CD4-positive, alpha-beta T cell treated with Interferon alpha-2 for 1 hour (primary cell): Measurements from ENCODE around the gene C5orf24.
"Not testable (repeated sequence)": the region's sequence is repeated elsewhere in the genome, so short reads cannot be mapped to it uniquely, and the experiment has no call there.

ENCODE experiments used
- DNase-seq, 2 donors: peaks; one replicate each; pipeline ENCODE4 v3.0.0-alpha.2; 2020 to 2022

Gene C5orf24

DNA sequence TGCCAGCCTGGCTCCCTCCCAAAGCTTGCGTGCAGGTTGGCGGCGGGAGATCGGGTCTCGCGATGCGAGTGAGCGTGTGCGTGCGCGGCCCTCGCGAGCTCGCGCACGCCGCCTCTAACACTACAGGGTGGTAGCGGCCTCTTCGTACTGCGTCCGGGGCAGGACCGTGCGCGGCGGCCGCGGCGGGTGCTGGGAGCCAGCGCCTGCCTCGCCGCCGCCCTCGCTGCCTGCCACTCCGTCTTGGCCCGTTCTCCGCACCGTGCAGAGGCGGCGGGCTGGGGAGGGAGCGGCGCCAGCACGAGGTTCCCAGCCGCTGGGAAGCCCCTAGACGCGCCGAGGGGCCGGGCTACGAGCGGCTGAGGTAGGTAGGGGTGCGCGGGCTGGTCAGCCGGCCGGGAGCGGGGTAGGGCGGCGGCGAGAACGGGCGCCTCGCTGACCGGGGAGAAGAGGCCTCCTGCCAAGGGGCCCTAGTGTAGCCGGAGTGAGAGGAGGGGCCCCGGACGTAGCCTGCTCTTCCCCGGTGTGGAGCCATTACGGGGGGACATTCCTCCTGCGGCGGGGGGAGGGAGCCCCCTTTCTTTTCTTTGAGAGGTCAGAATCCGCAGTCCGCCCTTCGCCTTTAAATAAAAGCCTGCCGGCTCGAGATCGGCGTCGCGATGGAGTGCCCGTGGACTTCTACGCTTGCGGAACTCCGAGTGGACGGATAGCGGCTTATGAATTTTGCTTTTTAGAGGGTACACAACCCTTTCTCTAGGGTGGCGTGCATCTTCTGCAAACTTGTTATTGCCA, at the start of gene C5orf24:
Gene C5orf24 (plus strand): TSS at position 117 of the 789 bp plus-strand sequence. CDS start 8,933 bp downstream, outside the sequence.
- DNase-seq = peak; percentile 92 to 93

DNA sequence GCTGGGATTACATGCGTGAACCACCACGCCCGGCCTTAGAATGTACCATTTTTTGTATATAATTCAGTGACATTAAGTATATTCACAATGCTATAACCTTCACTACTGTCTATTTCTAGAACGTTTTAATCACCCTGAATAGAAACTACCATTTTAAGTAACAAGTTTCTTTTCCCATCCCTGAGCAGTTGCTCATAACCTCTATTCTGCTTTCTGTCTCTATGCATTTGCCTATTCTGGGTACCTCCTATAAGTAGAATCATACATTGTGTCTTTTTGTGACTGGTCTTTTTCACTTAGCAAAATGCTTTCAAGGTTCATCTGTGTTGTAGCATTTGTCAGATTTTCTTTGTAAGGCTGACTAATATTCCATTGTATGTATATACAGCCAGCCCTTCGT, 47.3 kb upstream of the C5orf24 start:
- DNase-seq = no peak

DNA sequence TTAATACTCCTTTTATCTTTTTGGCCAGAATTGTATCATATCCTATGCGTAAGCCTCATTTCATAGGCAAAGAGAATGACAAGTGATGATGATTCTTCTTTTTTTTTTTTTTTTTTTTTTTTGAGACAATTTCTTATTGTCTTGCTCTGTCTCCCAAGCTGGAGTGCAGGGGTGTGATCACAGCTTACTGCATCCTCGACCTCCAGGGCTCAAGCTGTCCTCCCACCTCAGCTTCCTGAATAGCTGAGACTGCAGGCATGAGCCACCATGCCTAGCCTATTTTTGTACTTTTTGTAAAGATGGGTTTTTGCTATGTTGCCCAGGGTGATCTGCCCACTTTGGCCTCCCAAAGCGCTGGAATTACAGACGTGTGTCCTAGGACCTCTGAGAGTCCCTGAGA, 41.9 kb upstream of the C5orf24 start:
- no peak for DNase-seq

DNA sequence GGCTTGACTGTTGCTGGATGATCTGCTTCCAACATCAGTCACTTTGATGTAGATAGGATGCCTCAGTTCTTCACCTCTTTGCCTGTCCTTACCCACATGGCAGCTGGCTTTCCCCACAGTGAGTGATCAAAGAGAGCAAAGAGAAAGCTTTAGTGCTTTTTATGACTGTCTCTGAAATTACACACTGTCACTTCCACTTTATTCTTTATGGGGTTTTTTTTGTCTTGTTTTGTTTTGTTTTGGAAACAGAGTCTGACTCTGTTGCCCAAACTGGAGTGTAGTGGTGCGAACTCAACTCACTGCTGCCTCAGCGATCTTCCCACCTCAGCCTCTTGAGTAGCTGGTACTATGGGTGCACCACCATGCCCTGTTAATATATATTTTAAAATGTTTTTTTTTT, 32.4 kb upstream of the C5orf24 start:
- DNase-seq = peak in 1 of 2 donors; percentile 7

DNA sequence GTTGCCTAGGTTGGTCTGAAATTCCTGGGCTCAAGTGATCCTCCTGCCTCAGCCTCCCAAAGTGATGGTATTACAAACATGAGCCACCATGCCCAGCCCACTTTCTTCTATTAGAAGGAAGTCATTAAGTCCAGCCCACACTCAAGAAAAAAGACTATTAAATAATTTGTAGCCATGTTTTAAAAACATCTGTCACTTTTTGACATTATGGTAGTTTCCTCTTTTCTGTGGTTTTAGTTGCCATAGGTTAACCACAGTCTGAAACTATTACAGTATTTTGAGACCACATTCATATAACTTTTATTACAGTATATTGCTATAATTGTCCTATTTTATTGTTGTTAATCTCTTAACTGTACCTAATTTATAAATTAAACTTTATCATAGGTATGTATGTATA, 31.9 kb upstream of the C5orf24 start:
- DNase-seq = peak in 1 of 2 donors; percentile 6

DNA sequence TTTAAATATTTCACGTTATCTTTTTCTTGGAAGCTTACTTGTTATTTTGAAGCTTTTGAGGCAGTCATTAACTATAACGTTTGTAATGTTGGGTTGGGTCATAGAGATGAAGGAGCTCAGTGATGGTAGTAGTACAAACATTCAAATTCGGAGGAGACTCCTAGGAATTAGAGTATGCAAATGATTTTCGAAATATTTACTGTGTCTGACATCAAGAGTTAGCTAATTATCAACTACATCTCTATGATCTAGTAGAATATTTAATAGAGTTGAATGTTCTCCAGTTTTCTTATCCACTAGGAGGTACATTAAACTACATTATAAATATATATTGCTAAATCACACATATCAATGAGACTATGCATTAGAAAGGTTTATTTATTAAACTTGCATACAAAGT, 28.8 kb upstream of the C5orf24 start:
- DNase-seq = no peak

DNA sequence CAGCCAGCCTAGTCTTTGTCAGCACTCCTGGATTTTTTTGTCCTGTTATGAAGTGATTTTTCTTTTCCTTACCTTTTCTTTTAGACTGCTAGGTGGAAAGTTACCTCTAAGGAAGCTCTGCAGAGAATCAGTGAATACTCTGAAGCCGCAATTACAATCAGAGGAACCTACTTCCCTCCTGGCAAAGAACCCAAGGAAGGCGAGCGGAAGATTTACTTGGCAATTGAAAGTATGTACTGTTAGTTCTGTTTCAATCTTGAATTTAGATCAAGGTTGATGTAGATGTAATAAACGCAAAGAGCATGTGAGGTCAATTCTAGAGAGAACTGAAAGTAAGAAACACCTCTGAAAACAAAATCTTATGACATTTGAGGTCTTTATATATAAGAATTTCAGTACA, 27.0 kb upstream of the C5orf24 start:
- DNase-seq = no peak

DNA sequence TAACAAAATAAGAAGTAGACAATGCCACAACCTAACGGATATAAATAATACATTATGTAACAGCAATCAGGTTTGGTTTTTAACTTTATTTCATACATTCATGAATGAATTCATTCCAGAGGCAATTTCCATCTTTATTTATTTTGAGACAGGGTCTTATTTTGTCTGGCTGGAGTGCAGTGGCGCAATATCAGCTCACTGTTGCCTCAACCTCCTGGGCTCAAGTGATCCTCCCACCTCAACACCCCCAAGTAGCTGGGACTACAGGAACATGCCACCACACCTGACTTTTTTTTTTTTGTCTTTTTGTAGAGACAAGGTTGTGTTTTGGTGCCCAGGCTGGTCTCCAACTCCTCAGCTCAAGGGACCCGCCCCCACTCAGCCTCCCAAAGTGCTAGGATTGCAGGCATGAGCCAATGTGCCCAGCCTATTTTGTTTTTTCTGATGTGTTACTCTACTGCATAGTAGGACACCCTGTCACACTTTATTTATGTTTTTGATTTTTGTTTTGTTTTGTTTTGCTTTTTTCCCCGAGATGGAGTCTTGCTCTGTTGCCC, 26.3 kb upstream of the C5orf24 start:
- no peak for DNase-seq

DNA sequence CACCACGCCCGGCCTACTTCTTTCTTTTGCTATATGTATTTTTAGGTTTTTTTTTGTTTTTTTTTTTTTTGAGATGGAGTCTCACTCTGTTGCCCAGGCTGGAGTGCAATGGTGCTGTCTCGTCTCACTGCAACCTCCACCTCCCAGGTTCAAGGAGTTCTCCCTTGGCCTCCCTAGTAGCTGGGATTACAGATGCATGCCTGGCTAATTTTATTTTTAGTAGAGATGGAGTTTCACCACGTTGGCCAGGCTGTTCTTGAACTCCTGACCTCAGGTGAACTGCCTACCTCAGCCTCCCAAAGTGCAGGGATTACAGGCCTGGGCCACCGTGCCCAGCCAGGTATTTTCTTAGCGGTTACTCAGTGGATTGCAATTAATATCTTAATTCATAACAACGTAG, 23.9 kb upstream of the C5orf24 start:
- no peak for DNase-seq

DNA sequence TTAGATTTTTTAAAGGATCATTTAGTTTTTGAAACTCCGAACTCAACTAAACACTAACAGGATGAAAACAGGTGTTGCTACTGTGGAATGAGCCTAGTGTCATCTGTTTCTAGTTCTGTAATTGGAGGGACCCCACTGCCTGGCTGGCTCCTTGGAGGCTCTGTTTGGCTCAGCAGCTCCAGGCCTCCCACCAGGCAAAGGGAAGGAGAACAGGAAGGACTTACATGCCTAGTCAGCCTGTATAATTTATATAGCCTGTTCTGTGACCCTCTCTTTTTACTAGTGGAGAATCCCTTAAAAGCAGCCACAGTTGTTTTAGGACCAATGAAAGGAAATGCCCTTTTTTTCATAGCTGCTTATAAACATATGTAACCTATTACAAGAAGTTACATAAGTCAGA, 21.1 kb upstream of the C5orf24 start:
- DNase-seq = no peak

DNA sequence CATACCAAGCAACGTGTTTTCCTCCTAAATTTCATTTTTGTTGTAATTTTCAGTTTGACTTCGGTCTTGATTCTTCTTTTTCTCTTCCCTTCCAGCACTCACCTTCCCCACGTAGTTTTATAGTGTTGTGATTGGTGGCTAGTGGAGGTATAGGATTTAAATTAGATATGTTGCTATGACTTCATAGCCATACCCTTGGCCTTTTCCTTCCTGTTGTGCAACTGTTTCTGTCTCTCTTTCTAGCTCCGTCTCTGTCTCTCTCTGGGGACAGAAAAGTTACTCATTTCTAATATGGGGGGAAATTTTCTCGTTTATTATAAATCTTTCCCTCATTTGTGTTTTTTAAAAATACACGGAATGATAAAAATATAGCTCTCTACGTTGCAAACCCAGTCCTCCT, 20.6 kb upstream of the C5orf24 start:
- no peak for DNase-seq

DNA sequence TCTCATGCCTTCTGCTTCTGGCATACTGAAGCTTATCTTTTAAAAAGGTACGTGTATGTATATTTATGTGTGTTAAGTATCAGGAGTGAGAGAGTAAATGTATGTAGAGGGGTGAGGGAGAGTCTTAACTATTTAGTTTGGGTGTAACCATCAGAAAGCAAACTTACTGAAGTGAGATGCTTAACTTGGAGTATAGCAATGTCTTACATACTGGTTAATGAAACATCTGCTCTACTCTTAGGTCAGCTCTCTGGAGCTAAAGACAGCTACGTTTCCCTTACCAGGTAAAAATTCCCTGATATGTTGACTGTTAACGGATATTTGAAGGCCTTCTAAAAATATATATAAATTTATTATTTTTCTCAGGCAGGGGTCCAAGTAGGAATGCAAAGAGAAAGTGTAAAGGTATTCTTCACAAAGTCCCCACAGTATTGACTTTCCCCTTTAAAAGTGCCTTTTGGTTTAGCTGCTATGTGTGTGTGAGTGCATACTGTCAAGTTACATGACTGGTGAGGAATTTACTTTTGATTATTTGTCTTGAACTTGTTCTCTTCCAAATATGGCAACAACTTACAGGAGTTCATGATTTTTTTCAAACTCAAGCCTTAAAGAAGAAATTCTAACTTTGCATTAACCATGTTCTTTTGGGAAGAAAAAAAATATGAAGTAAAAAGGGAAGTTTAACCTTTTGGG, 12.3 kb upstream of the C5orf24 start:
- DNase-seq = no peak

DNA sequence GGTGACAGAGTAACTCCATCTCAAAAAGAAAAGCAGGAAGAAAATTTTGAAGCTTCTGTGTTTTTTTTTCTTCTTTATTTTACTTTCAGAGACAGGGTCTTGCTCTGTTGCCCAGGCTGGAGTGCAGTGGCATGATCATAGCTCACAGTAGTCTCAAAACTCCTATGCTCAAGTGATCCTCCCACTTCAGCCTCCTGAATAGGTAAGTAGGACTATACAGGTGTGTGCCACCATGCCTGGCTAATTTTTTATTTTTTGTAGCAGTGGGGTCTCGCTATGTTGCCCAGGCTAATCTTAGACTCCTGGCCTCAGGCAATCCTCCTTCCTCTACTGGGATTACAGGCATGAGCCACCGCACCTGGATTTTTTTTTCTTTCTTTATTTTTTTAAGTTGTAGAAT, 10.1 kb upstream of the C5orf24 start:
- DNase-seq = no peak

DNA sequence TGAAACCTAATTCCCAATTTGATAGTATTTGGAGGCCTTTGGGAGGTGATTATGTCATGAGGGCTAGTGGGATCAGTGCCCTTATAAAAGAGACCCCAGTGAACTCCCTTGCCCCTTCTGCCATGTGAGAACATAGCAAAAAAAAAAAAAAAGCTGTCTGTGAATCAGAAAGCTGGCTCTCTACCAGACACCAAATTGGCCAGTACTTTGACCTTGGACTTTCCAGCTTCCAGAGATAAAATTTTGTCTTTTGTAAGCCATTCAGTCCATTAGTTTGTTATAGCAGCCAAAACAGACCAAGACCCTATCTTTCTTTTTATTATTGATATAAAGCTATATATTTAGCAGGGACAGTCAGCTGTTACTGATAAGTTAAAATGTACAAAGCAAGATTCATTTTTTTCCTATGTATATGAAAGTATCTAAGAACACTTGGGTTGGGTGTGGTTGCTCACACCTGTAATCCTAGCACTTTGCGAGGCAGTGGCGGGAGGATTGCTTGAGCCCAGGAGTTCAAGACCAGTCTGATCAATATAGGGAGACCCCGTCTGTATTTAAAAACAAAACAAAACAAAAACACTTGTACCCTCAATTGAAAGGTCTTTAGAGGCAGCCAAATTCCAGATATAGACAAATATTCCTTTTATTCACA, 8.1 kb upstream of the C5orf24 start:
- DNase-seq = no peak

DNA sequence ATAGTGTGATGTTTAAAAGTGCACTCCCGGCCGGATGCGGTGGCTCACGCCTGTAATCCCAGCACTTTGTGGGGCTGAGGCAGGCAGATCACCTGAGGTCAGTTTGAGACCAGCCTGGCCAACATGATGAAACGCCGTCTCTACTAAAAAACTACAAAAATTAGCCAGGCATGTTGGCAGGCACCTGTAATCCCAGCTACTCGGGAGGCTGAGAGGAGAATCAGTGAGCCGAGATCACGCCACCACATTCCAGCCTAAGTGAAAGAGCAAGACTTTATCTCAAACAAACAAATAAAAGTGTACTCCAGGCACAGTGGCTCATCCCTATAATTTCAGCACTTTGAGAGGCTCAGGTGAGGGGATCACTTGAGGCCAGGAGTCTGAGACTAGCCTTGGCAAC, 7.4 kb upstream of the C5orf24 start:
- DNase-seq = not testable (repeated sequence)

DNA sequence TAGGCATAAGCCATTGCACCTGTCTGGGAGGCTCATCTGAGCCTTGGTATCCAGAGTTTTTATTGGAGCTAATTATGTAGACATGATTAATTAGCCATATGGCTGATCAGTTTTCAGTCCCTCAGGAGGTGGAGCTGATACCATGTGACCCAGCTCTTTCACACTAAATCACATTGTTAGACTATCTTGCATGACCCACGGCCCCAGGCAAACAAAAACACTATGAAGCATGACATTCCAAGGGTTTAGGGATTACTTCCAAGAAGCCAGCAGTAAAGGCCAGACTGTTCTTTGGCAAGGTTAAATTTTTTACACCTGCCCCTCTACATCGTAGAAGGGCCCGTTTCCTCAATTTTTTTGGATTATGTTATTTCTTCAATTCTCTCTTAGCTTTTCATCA, 5.0 kb upstream of the C5orf24 start:
- DNase-seq = no peak

DNA sequence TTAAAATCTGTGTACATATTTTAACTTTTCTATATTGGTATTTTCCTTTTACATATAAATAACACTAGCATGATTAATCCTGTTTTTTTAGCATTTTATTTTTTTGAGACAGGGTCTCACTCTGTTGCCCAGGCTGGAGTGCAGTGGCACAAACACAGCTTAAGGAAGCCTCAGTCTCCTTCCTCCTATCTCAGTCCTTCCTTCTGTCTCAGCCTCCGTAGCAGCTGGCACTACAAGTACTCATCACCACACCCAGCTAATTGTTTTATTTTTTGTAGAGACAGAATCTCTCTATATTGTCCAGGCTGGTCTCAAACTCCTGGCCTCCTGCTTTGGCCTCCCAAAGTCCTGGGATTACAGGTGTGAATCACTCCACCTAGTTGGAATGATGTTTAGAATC, 1.5 kb upstream of the C5orf24 start:
- DNase-seq = no peak

DNA sequence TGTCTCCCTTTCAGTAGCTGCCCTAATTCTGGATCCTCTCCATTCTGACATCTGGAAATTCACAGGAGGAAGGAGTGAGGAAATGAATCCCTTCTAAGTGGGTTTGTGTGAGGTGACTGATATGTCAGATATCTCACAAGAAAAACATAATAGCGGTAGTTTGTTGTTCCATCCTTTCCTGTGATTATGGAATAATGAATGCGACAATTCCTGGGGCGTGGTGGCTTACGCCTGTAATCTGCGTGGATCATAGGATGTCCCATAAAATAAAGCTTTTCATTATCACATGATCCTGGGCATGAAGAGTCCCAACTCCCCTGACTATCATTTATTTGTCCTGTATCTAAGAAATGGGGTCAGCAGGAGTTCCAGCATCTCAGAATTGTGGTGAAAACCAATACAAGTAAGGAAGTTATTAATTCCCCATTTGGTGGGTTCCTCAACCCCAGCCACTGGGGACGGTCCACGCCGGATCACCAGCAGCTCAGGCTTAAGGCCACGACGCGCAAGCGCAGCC, 375 bp upstream of the C5orf24 start:
- no peak for DNase-seq

DNA sequence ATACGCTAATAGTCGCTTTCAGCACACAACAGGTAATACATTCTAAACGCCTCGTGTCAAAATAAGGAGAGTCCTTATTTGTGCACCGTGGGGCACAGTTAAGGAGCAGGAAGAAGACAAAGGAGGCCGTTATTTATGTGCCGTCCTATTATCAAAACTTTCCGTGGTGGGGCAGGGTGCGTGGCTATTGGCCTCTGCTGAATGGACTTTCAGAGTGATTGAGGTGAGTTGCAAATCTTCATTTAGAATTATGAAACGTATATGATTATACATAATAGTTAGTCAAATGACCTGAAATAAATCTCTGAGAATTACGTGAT, 833 bp downstream of the C5orf24 start:
- DNase-seq = no peak

DNA sequence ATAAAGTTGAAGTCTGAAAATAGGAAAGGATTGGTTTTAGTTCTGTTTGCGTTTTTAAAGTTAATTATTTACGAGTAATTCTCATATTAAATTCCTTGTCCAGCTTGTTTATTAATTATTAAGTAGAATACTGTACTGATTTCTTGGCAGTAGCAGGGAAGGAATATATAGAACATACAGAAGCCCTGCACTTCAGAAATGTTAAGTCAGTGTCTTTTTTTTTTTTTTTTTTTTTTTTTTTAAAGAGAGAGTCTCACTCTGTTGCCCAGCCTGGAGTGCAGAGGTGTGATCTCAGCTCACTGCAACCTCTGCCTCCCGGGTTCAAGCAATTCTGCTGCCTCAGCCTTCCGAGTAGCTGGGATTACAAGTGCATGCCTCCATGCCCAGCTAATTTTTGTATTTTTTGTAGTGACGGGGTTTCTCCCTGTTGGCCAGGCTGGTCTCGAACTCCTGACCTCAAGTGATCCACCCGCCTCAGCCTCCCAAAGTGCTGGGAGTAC, 3.7 kb downstream of the C5orf24 start:
- not testable (repeated sequence) for DNase-seq

DNA sequence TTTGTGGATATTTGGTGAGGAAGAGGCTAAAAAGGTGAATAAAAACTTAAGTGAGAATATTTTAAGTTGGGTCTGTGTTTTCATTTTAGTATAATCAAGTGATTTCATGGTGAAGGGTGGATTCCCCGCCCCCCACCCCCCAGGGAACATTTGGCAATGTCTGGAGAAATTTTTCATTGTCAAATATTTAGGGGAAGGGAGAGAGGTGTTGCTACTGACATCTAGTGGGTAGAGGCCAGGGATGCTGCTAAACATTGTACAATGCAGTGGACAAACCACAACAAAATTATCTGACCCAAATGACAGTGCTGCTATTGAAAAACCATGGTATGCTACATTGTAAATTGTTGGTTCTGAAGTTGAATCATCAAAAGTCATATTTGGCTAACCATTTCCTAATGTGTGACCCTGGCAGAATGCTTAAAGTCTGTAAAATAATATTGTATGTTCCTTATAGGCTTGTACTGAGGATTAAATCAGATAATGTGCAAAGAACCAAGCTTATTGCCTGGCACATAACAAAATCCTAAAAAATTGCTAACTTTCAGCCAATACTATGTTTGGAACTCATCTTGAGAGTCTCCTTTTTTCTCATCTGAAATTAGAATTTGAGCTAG, 5.6 kb downstream of the C5orf24 start:
- peak in 1 of 2 donors; percentile 16 for DNase-seq

DNA sequence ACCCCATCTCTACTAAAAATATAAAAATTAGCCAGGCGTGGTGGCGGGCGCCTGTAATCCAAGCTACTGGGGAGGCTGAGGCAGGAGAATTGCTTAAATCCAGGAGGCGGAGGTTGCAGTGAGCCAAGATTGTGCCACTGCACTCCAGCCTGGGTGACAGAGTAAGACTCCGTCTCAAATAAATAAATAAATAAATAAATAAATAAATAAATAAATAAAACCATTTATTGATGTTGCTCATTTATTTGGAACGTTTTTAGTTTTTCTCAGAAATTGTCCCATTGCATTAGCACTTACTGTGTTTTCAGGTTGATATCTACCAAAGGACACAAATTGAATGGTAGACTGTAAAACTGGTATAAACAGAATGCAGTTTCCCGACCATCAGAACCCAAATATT, 10.7 kb downstream of the C5orf24 start:
- not testable (repeated sequence) for DNase-seq

DNA sequence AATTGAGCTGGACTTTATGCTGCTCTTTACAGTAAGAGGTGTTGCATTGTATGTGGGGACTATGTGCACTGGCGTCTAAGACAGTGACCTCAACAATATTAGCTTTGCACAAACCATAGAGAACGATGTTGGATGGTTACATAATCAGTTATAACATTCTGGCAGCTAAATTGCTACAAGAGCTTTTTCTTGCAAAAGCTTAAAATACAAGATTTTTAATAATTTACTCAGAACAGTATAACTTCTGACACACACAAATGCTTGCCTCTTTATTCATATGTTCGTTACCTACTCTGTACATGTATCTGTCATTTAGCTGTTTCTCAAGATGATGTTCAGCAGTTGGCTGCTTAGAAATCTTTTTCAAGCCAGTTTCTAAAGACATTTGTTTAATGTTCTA, 11.6 kb downstream of the C5orf24 start:
- no peak for DNase-seq
